Measurements from ENCODE around the gene ANK3.

Gene ANK3

GRCh38 chr10:59977486-59977885 lies 412.2 kb downstream of the ANK3 start:
- no peak for DNase-seq (ENCODE audit: low read depth in 2 of 2)

GRCh38 chr10:59976909-59977308 lies 412.8 kb downstream of the ANK3 start:
- DNase-seq (ENCODE audit: low read depth in 2 of 2), result no peak
